Measurements from ENCODE around the gene ZNF607. TPM values are rescaled to one million over a fixed set of nuclear protein-coding genes. Genes with fewer than 3 reads are reported as not detected.

Gene ZNF607
- total and polyA plus RNA-seq, 10 of the 15 experiments (the other 5 are each of a cell fraction or from before 2014, with no cell fraction given) = 0.47 to 5.7 (median 2.2) TPM

DNA sequence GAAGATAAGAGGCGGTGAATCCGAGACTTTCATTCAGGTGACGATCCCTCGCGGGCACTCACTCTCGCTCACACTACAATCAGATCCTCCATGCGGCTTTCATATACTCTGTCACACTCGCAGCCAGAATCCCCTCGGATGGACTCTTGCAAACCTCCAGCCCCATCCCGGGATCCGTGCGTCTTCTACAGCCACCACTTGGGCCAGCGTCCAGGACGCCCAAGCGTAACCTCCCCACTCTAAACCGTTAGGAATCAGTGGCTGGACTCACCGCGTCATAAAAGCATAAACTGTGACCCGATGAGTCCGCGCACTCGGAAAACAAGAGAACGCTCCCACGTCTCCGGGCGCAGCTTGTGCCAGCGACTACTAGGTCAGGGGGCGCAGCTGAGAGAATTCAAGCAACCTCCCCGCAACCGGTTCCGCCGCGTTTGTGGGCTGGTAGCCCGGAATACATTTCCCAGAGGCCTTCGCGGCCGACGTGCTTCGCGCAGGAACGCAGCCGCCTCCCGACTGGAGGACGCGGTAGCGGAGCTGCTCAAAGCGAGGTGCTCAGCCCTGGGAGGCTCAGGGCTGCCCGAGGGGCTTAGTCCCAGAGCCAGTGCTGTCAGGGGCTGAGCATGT is 27.6 kb downstream of the ZNF607 start:
- Histone ChIP-seq H3K27ac (ENCODE audit: control insufficient read depth, insufficient read depth) (no peak overlapping the region), H3K79me2 (ENCODE audit: control insufficient read depth, insufficient read depth, low read length) (no peaks in the 10 kb centered on the region), H3K4me3 (peak overlapping the region; percentile 58), H2AFZ (ENCODE audit: control insufficient read depth, low read depth, low read length) (peak overlapping the region; percentile 77), H3K9ac (ENCODE audit: control insufficient read depth, insufficient read depth, low read length) (peak overlapping the region; percentile 44), H3K4me2 (ENCODE audit: control insufficient read depth, insufficient read depth) (peak overlapping the region; percentile 82), H4K20me1 (ENCODE audit: control insufficient read depth, insufficient read depth) (no peaks in the 10 kb centered on the region), H3K27me3 (replicated peaks in 1 of 2; ENCODE audit: control insufficient read depth in 2 of 2, insufficient read depth in 2 of 2, low read length in 1 of 2) (no peaks in the 10 kb centered on the region), H3K4me1 (ENCODE audit: control insufficient read depth, insufficient read depth, low read length) (no peaks in the 10 kb centered on the region), H3K36me3 (ENCODE audit: control insufficient read depth in 2 of 2, insufficient read depth in 2 of 2, low read length in 1 of 2) (no peaks in the 10 kb centered on the region; a peak in 2 of 4 replicates), H3K9me3 (replicated peaks; ENCODE audit: control insufficient read depth, insufficient read depth, low read length) (peaks cover 6% of the 10 kb centered on the region; the same call in 1 of the 3 replicates)
- intact Hi-C loops (cut with micrococcal nuclease; ENCODE audit: unreplicated experiment) (no loop called here), in situ Hi-C loops (cut with MboI) (no loop called here)
- CTCF ChIA-PET = no interaction called here
- SMC1A ChIA-PET (ENCODE audit: uncharacterized antibody, unreplicated experiment) = no interaction called here
- ATAC-seq (no peak; the same call in 2 of the 3 replicates), DNase-seq (ENCODE audit: low read depth, low spot score) (peak; percentile 7), FAIRE-seq (no peak)
- BruUV-seq (replicated peaks) = no TSS peak
- 28% methylated on average over 48 of the region's 48 CpGs for WGBS (ENCODE audit: insufficient coverage, insufficient replicate concordance, low lambda C conversion rate, missing lambda C conversion rate)
- POLR2A ChIA-PET = no interaction called here
- RAD21 ChIA-PET (ENCODE audit: unreplicated experiment) = no interaction called here
- TF ChIP-seq, protein P1, sequence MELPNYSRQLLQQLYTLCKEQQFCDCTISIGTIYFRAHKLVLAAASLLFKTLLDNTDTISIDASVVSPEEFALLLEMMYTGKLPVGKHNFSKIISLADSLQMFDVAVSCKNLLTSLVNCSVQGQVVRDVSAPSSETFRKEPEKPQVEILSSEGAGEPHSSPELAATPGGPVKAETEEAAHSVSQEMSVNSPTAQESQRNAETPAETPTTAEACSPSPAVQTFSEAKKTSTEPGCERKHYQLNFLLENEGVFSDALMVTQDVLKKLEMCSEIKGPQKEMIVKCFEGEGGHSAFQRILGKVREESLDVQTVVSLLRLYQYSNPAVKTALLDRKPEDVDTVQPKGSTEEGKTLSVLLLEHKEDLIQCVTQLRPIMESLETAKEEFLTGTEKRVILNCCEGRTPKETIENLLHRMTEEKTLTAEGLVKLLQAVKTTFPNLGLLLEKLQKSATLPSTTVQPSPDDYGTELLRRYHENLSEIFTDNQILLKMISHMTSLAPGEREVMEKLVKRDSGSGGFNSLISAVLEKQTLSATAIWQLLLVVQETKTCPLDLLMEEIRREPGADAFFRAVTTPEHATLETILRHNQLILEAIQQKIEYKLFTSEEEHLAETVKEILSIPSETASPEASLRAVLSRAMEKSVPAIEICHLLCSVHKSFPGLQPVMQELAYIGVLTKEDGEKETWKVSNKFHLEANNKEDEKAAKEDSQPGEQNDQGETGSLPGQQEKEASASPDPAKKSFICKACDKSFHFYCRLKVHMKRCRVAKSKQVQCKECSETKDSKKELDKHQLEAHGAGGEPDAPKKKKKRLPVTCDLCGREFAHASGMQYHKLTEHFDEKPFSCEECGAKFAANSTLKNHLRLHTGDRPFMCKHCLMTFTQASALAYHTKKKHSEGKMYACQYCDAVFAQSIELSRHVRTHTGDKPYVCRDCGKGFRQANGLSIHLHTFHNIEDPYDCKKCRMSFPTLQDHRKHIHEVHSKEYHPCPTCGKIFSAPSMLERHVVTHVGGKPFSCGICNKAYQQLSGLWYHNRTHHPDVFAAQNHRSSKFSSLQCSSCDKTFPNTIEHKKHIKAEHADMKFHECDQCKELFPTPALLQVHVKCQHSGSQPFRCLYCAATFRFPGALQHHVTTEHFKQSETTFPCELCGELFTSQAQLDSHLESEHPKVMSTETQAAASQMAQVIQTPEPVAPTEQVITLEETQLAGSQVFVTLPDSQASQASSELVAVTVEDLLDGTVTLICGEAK (IDR thresholded peaks at IDR 0.05; ENCODE audit: borderline replicate concordance) = no peak
- TF ChIP-seq ZBED1 (IDR thresholded peaks at IDR 0.05; ENCODE audit: borderline replicate concordance) (no peak), RUNX3 (IDR thresholded peaks at IDR 0.05; ENCODE audit: low read length) (peak; percentile 34; the same call in 1 of the 2 replicates), ZNF207 (IDR thresholded peaks at IDR 0.05; ENCODE audit: borderline replicate concordance) (no peak), RB1 (IDR thresholded peaks at IDR 0.05; ENCODE audit: borderline replicate concordance) (no peak), POLR2A (IDR thresholded peaks at IDR 0.05; ENCODE audit: low read depth, low read length) (peak; percentile 44; the same call in 1 of the 2 replicates), CREM (IDR thresholded peaks at IDR 0.05; ENCODE audit: low read depth) (0 out of 2 replicates have a peak, but pooled peaks have one; percentile 57), HCFC1 (IDR thresholded peaks at IDR 0.05; ENCODE audit: low read length) (peak; percentile 46; the same call in 1 of the 2 replicates), IKZF1 (conservative IDR thresholded peaks at IDR 0.05) (peak; percentile 36; the same call in 1 of the 2 replicates), KDM1A (IDR thresholded peaks at IDR 0.05; ENCODE audit: borderline replicate concordance) (no peak), SREBF1 (IDR thresholded peaks at IDR 0.05; ENCODE audit: low read length) (no peak), BRCA1 (IDR thresholded peaks at IDR 0.05; ENCODE audit: low read depth, low read length) (no peak), CREB1 (IDR thresholded peaks at IDR 0.05; ENCODE audit: low read depth) (peak; percentile 44), TBL1XR1 (IDR thresholded peaks at IDR 0.05; ENCODE audit: low read depth, low read length) (no peak), SIX5 (IDR thresholded peaks at IDR 0.05; ENCODE audit: low read depth, low read length, severe bottlenecking) (peak; percentile 48), SPI1 (IDR thresholded peaks at IDR 0.05; ENCODE audit: borderline replicate concordance, insufficient read depth, low read depth, low read length) (no peak)
- TF ChIP-seq, protein P2, sequence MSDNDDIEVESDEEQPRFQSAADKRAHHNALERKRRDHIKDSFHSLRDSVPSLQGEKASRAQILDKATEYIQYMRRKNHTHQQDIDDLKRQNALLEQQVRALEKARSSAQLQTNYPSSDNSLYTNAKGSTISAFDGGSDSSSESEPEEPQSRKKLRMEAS (IDR thresholded peaks at IDR 0.05; ENCODE audit: low read depth, low read length) = 0 out of 2 replicates have a peak, but pooled peaks have one; percentile 24
- TF ChIP-seq, protein P3, sequence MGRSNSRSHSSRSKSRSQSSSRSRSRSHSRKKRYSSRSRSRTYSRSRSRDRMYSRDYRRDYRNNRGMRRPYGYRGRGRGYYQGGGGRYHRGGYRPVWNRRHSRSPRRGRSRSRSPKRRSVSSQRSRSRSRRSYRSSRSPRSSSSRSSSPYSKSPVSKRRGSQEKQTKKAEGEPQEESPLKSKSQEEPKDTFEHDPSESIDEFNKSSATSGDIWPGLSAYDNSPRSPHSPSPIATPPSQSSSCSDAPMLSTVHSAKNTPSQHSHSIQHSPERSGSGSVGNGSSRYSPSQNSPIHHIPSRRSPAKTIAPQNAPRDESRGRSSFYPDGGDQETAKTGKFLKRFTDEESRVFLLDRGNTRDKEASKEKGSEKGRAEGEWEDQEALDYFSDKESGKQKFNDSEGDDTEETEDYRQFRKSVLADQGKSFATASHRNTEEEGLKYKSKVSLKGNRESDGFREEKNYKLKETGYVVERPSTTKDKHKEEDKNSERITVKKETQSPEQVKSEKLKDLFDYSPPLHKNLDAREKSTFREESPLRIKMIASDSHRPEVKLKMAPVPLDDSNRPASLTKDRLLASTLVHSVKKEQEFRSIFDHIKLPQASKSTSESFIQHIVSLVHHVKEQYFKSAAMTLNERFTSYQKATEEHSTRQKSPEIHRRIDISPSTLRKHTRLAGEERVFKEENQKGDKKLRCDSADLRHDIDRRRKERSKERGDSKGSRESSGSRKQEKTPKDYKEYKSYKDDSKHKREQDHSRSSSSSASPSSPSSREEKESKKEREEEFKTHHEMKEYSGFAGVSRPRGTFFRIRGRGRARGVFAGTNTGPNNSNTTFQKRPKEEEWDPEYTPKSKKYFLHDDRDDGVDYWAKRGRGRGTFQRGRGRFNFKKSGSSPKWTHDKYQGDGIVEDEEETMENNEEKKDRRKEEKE (IDR thresholded peaks at IDR 0.05) = no peak
- TF ChIP-seq, protein P4, sequence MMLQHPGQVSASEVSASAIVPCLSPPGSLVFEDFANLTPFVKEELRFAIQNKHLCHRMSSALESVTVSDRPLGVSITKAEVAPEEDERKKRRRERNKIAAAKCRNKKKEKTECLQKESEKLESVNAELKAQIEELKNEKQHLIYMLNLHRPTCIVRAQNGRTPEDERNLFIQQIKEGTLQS (IDR thresholded peaks at IDR 0.05; ENCODE audit: borderline replicate concordance, extremely low read depth, low read depth, low read length) = no peak
